Heart right ventricle (tissue), 16 donors: ENCODE measurements around the gene CCDC85B. TPM values are rescaled to one million over a fixed set of nuclear protein-coding genes. Genes with fewer than 3 reads are reported as not detected.

Source experiments
- ATAC-seq, 8 donors: fragments of 200-7000 bp; cut with Tn5 transposase; one replicate each; pipeline ENCODE4 v1.9.1; 2020; ENCODE audit warnings: mild to moderate bottlenecking in 8 of 8, moderate library complexity in 8 of 8, moderate number of reproducible peaks in 1 of 8
- DNase-seq, 2 donors: peaks; one replicate each; pipeline ENCODE4 v3.0.0-alpha.2; 2020
- H3K27ac ChIP-seq, 10 donors: fragments of 200-600 bp; sonication (generic) in 2 of 10; one replicate each; pipeline versions ENCODE4 v1.5.0 to v1.8.0; 2020 to 2022; ENCODE audit warnings: mild to moderate bottlenecking in 3 of 10
- H3K27me3 ChIP-seq, 7 donors: fragments of 200-600 bp; one replicate each; pipeline ENCODE4 v1.8.0; 2021 to 2022; ENCODE audit warnings: mild to moderate bottlenecking in 2 of 7
- H3K36me3 ChIP-seq, 9 donors: fragments of 200-600 bp; sonication (generic) in 1 of 9; one replicate each; pipeline versions ENCODE4 v1.5.0 to v1.8.0; 2020 to 2022; ENCODE audit warnings: mild to moderate bottlenecking in 2 of 9
- H3K4me1 ChIP-seq, 9 donors: fragments of 200-600 bp; sonication (generic) in 1 of 9; one replicate each; pipeline versions ENCODE4 v1.5.0 to v1.8.0; 2020 to 2022; ENCODE audit warnings: mild to moderate bottlenecking in 4 of 9
- H3K4me3 ChIP-seq, 10 donors: fragments of 200-600 bp; sonication (generic) in 2 of 10; one replicate each; pipeline versions ENCODE4 v1.5.0 to v1.8.0; 2020 to 2022; ENCODE audit warnings: mild to moderate bottlenecking in 7 of 10, moderate library complexity in 2 of 10
- H3K9me3 ChIP-seq, 11 donors: fragments of 200-600 bp in 10 of 11; sonication (generic) in 2 of 11; one replicate each; pipeline versions ENCODE4 v1.5.0 to v1.8.0; 2013 to 2022; ENCODE audit warnings: mild to moderate bottlenecking in 2 of 11, control low read depth in 1 of 11, moderate library complexity in 1 of 11
- WGBS, 2 donors: extraction: QIAGEN DNeasy Blood & Tissue Kit; methylation state at CpG; one replicate each; pipeline ENCODE4 v1.1.7; 2013; ENCODE audit warnings: inconsistent platforms in 1 of 2; 5-methylcytosine and 5-hydroxymethylcytosine counted together
- intact Hi-C, 10 donors: fragments of 100-400 bp; cut with DNase I; formaldehyde crosslinking; loops; one replicate each; pipeline versions ENCODE4 v1.11.1 to v1.14.2; 2022
- polyA plus RNA-seq, 2 donors: library from polyadenylated mRNA; stranded (reverse); fragments of 200-250 nt; gene quantifications; one replicate each; pipeline ENCODE4 v1.2.3, GENCODE V29; 2013
- total RNA-seq, 10 donors: library from RNA; stranded (reverse); fragmentation: NEBNext Ultra II Directional in 3 of 10; extraction: Animal tissue kit (Norgen Biotek cat#: 25700) in 3 of 10; gene quantifications; one replicate each; pipeline versions ENCODE4 v1.2.1 to v1.2.4, GENCODE V29; 2021 to 2023
- TF ChIP-seq, protein P1 (sequence below), 9 donors: fragments of 200-600 bp; sonication (generic) in 2 of 9; IDR thresholded peaks; one replicate each; pipeline versions ENCODE4 v1.5.0 to v1.8.0; 2021 to 2022; ENCODE audit warnings: antibody characterized with exemption in 9 of 9, mild to moderate bottlenecking in 5 of 9, moderate library complexity in 1 of 9
- donor health status: Arrhythmogenic right ventricular cardiomyopathy.
- donor health status: ischemic (EF 13 %, LVEDD 7.1; RV severe dilation, severe dysfunction).
- donor health status: healthy with polysubstance abuse.
- donor health status: DM: no; HTN: yes; CAD: no.
- donor health status: DM: no; HTN: no; CAD: no.
- donor health status: ischemic (EF 25% LVEDD 6.9; RV normal size, moderate dysfunction).
- donor health status: ischemic (EF 25% LVEDD 5.7; RV mildly dilated, moderate dysfunction).
- donor health status: healthy.
- donor health status: DM: yes; HTN: yes; CAD: no.
- donor health status: Ischemic cardiomyopathy.
- donor health status: ischemic (EF 35%, LVEDD 5.7; RV mildly dilated, moderate dysfunction).
- donor health status: nonischemic (EF 11% LVEDD 7.7; RV severe dilation, severe dysfunction).
- donor health status: DM: yes; HTN: yes; CAD: no.
- donor health status: PGD.
- donor health status: ischemic (EF 29% LVEDD 5.4; RV normal size, mild dysfunction).
- donor health status: nonischemic (EF 23%, LVEDD 6.1; RV moderate dilation, normal function).

CCDC85B gene
- total and polyA plus RNA-seq, 12 donors = 22.1 to 69.4 (median 35.4) TPM

DNA sequence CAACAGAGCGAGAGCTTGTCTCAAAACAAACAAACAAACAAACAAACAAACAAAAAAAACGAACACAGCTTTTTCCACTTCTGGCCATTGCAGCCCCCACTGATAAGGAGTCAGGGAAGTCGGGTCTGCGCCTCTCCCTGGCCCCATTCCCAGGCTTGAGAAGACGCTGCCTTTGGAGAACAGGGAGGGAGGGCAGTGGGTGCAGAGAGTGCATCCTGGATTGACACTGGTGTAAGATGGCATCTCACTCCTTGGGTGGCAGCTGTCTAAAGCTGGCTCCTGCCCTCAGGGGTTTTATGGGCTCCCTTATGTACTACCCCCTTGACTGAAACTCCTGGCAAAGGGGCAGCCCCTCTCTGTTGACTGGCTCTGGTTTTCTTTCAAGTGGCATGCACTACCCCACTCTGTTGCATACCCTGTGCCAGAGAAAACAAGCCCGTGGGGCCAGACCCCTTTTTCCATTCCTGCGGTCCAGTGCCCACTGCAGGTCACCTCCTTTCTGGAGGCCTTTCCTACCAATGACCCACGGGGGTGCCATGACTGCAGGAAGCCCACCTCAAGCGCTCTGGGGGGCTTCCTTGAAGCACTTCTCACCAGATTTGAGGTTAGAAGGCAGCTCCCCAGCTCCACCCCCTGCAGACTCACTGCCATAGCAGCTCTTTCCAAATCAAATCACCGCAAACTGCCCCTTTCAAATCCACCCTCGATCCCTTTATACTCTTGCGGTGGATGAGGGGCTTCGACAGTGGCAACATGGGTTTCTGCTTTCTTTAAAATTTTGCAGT lies 41.5 kb downstream of the CCDC85B start:
- TF ChIP-seq, protein P1, sequence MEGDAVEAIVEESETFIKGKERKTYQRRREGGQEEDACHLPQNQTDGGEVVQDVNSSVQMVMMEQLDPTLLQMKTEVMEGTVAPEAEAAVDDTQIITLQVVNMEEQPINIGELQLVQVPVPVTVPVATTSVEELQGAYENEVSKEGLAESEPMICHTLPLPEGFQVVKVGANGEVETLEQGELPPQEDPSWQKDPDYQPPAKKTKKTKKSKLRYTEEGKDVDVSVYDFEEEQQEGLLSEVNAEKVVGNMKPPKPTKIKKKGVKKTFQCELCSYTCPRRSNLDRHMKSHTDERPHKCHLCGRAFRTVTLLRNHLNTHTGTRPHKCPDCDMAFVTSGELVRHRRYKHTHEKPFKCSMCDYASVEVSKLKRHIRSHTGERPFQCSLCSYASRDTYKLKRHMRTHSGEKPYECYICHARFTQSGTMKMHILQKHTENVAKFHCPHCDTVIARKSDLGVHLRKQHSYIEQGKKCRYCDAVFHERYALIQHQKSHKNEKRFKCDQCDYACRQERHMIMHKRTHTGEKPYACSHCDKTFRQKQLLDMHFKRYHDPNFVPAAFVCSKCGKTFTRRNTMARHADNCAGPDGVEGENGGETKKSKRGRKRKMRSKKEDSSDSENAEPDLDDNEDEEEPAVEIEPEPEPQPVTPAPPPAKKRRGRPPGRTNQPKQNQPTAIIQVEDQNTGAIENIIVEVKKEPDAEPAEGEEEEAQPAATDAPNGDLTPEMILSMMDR (IDR thresholded peaks at IDR 0.05) = no peak
- peaks cover 0 to 16% (median 0%) of the 10 kb centered on the region in 9 donors for H3K4me1 ChIP-seq
- no peak overlapping the region for H3K4me3 ChIP-seq
- H3K27me3 ChIP-seq = peaks cover 0 to 11% (median 3%) of the 10 kb centered on the region in 7 donors
- ATAC-seq = no peak
- H3K27ac ChIP-seq = no peak overlapping the region
- 47 to 52% methylated on average over 13 of the region's 13 CpGs for WGBS, 2 donors
- no peaks in the 10 kb centered on the region for H3K9me3 ChIP-seq
- H3K36me3 ChIP-seq = no peaks in the 10 kb centered on the region
- intact Hi-C loops = no loop called here
- no peak for DNase-seq

DNA sequence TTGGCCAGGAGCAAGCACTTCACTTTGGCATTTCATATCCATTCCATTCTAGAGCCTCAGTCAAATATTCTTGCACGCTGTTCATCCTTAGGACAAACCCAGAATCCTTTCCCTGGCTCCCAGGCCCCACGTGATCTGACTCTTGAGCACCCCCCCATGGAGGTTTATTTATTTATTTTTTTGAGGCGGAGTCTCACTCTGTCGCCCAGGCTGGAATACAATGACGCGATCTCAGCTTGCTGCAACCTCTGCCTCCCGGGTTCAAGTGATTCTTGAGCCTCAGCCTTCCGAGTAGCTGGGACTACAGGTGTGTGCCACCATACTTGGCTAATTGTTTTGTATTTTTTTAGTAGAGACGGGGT lies 42.1 kb downstream of the CCDC85B start:
- Histone ChIP-seq H3K27me3 (peaks cover 0 to 15% (median 3%) of the 10 kb centered on the region in 7 donors), H3K4me1 (peaks cover 0 to 11% (median 0%) of the 10 kb centered on the region in 9 donors), H3K4me3 (no peak overlapping the region), H3K36me3 (no peaks in the 10 kb centered on the region), H3K27ac (no peak overlapping the region), H3K9me3 (no peaks in the 10 kb centered on the region)
- TF ChIP-seq, protein P1 (IDR thresholded peaks at IDR 0.05) = peak in 2 of 9 donors; percentile 11 to 14
- DNase-seq (no peak), ATAC-seq (no peak)
- intact Hi-C loops = no loop called here
- WGBS, 2 donors = 29 to 35% methylated on average over 9 of the region's 9 CpGs

DNA sequence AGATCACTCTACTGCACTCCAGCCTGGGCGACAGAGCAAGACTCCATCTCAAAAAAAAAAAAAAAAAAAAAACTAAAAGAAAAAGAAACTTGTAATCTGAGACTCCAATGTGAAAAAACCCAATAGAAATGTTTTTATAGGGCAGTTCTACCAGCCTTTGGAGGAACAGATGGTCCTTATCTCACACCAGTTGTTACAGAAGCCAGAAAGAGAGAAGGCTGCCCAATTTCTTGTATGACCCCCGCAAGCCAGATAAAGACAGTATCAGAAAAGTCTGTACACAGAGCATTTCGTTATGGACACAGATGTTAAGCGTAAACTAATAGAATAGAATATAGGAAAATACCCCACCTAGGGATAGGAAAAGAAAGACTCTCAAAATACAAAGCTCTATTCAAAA lies 43.5 kb downstream of the CCDC85B start:
- ATAC-seq = no peak
- H3K36me3 ChIP-seq = no peaks in the 10 kb centered on the region
- H3K4me3 ChIP-seq = no peak overlapping the region
- TF ChIP-seq, protein P1 (IDR thresholded peaks at IDR 0.05) = no peak
- intact Hi-C loops = no loop called here
- peaks cover 0 to 20% (median 3%) of the 10 kb centered on the region in 7 donors for H3K27me3 ChIP-seq
- H3K4me1 ChIP-seq = no peaks in the 10 kb centered on the region
- no peak for DNase-seq
- WGBS, 2 donors = 48 to 54% methylated on average over 4 of the region's 4 CpGs
- no peak overlapping the region for H3K27ac ChIP-seq
- no peaks in the 10 kb centered on the region for H3K9me3 ChIP-seq

DNA sequence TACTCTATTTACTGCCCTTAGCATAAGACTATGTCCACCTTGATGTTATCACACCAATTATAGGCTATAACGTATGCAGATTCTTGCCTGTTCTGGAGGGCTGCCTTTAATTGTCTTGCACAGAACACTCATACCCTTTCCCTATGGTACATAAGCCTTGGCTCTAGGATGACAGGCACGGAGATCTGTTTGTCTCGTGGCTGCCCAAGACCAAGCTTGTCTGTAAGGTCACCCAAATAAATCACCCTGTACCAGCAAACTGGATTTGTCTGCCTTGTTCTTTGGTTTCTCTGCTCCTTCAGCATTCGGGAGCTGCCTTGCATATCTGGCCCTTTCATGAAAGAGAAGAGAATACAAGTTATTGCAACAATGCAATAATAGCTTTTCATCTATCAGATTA lies 47.3 kb downstream of the CCDC85B start:
- 50 to 64% methylated on average over 4 of the region's 4 CpGs for WGBS, 2 donors
- TF ChIP-seq, protein P1 (IDR thresholded peaks at IDR 0.05) = no peak
- Histone ChIP-seq H3K4me1 (peaks cover 0 to 15% (median 0%) of the 10 kb centered on the region in 9 donors), H3K36me3 (no peaks in the 10 kb centered on the region), H3K27ac (no peak overlapping the region), H3K9me3 (no peaks in the 10 kb centered on the region), H3K27me3 (peaks cover 0 to 26% (median 6%) of the 10 kb centered on the region in 7 donors), H3K4me3 (no peak overlapping the region)
- intact Hi-C loops = no loop called here
- DNase-seq (no peak), ATAC-seq (no peak)

Other genes starting within 250 kb of the CCDC85B start
- gene RELA, start 227.8 kb upstream of the CCDC85B start, total RNA-seq = 10 to 100 TPM; 30.7 to 55.2 (median 40.0) TPM
- gene RELA, start 227.8 kb upstream of the CCDC85B start, polyA plus RNA-seq = 10 to 100 TPM; 28.9 to 38.3 TPM
- gene KAT5, start 178.4 kb upstream of the CCDC85B start, total RNA-seq = 10 to 100 TPM; 40.9 to 53.6 (median 44.0) TPM
- gene KAT5, start 178.4 kb upstream of the CCDC85B start, polyA plus RNA-seq = 10 to 100 TPM; 54.9 to 62.8 TPM
- gene RNASEH2C, start 169.9 kb upstream of the CCDC85B start, total RNA-seq = 10 to 100 TPM; 34.1 to 75.6 (median 43.5) TPM
- 100 to 1,000 TPM in 1 of 2 donors, 10 to 100 TPM in 1; 60.3 to 123 TPM for gene RNASEH2C, start 169.9 kb upstream of the CCDC85B start, polyA plus RNA-seq
- gene AP5B1, start 109.7 kb upstream of the CCDC85B start, total RNA-seq = 10 to 100 TPM in 1 of 10 donors, 1 to 10 TPM in 9; 6.1 to 12.8 (median 7.4) TPM
- 1 to 10 TPM; 5.0 to 5.1 TPM for gene AP5B1, start 109.7 kb upstream of the CCDC85B start, polyA plus RNA-seq
- not detected for gene OVOL1, start 103.6 kb upstream of the CCDC85B start, total RNA-seq
- gene OVOL1, start 103.6 kb upstream of the CCDC85B start, polyA plus RNA-seq = not detected
- under 1 TPM in 5 of 10 donors, not detected in 5; 0.13 to 0.32 (median 0.21) TPM for gene SNX32, start 56.7 kb upstream of the CCDC85B start, total RNA-seq
- gene SNX32, start 56.7 kb upstream of the CCDC85B start, polyA plus RNA-seq = under 1 TPM; 0.51 to 0.58 TPM
- gene CFL1, start 32.5 kb upstream of the CCDC85B start, total RNA-seq = 100 to 1,000 TPM; 281 to 672 (median 320) TPM
- 100 to 1,000 TPM; 159 to 962 TPM for gene CFL1, start 32.5 kb upstream of the CCDC85B start, polyA plus RNA-seq
- gene MUS81, start 30.2 kb upstream of the CCDC85B start, total RNA-seq = 10 to 100 TPM; 20.3 to 38.8 (median 27.0) TPM
- 100 to 1,000 TPM in 1 of 2 donors, 10 to 100 TPM in 1; 54.4 to 111 TPM for gene MUS81, start 30.2 kb upstream of the CCDC85B start, polyA plus RNA-seq
- gene EFEMP2, start 17.9 kb upstream of the CCDC85B start, total RNA-seq = 100 to 1,000 TPM in 3 of 10 donors, 10 to 100 TPM in 7; 79.4 to 112 (median 89.6) TPM
- gene EFEMP2, start 17.9 kb upstream of the CCDC85B start, polyA plus RNA-seq = 100 to 1,000 TPM in 1 of 2 donors, 10 to 100 TPM in 1; 54.8 to 133 TPM
- gene CTSW, start 10.8 kb upstream of the CCDC85B start, total RNA-seq = 1 to 10 TPM in 2 of 10 donors, under 1 TPM in 7, not detected in 1; 0.20 to 7.9 (median 0.55) TPM
- gene CTSW, start 10.8 kb upstream of the CCDC85B start, polyA plus RNA-seq = under 1 TPM; 0.17 to 0.88 TPM
- 10 to 100 TPM; 46.3 to 63.2 (median 49.9) TPM for gene FIBP, start 2.2 kb upstream of the CCDC85B start, total RNA-seq
- 10 to 100 TPM; 44.0 to 88.4 TPM for gene FIBP, start 2.2 kb upstream of the CCDC85B start, polyA plus RNA-seq
- 1 to 10 TPM in 6 of 10 donors, under 1 TPM in 2, not detected in 2; 0.31 to 8.1 (median 2.6) TPM for gene FOSL1, start 9.7 kb downstream of the CCDC85B start, total RNA-seq
- 10 to 100 TPM in 1 of 2 donors, 1 to 10 TPM in 1; 2.0 to 32.8 TPM for gene FOSL1, start 9.7 kb downstream of the CCDC85B start, polyA plus RNA-seq
- 10 to 100 TPM; 35.7 to 49.2 (median 40.9) TPM for gene C11orf68, start 28.4 kb downstream of the CCDC85B start, total RNA-seq
- 10 to 100 TPM; 38.2 to 44.7 TPM for gene C11orf68, start 28.4 kb downstream of the CCDC85B start, polyA plus RNA-seq
- gene DRAP1, start 28.8 kb downstream of the CCDC85B start, total RNA-seq = 100 to 1,000 TPM in 3 of 10 donors, 10 to 100 TPM in 7; 69.4 to 115 (median 93.8) TPM
- gene DRAP1, start 28.8 kb downstream of the CCDC85B start, polyA plus RNA-seq = 100 to 1,000 TPM; 177 to 210 TPM
- not detected for gene TSGA10IP, start 54.8 kb downstream of the CCDC85B start, total RNA-seq
- gene TSGA10IP, start 54.8 kb downstream of the CCDC85B start, polyA plus RNA-seq = under 1 TPM in 1 of 2 donors, not detected in 1; 0.01 TPM
- 10 to 100 TPM; 26.2 to 40.1 (median 32.5) TPM for gene SART1, start 71.1 kb downstream of the CCDC85B start, total RNA-seq
- gene SART1, start 71.1 kb downstream of the CCDC85B start, polyA plus RNA-seq = 100 to 1,000 TPM in 1 of 2 donors, 10 to 100 TPM in 1; 52.0 to 160 TPM
- gene EIF1AD, start 111.5 kb downstream of the CCDC85B start, total RNA-seq = 10 to 100 TPM; 15.1 to 25.3 (median 19.7) TPM
- gene EIF1AD, start 111.5 kb downstream of the CCDC85B start, polyA plus RNA-seq = 10 to 100 TPM; 18.3 to 30.0 TPM
- 100 to 1,000 TPM; 196 to 224 (median 212) TPM for gene BANF1, start 111.8 kb downstream of the CCDC85B start, total RNA-seq
- 100 to 1,000 TPM; 234 to 381 TPM for gene BANF1, start 111.8 kb downstream of the CCDC85B start, polyA plus RNA-seq
- under 1 TPM in 3 of 10 donors, not detected in 7; 0.35 to 0.69 (median 0.43) TPM for gene CST6, start 121.3 kb downstream of the CCDC85B start, total RNA-seq
- gene CST6, start 121.3 kb downstream of the CCDC85B start, polyA plus RNA-seq = 1 to 10 TPM in 1 of 2 donors, under 1 TPM in 1; 0.44 to 2.6 TPM
- 1 to 10 TPM in 1 of 10 donors, not detected in 9; 1.1 TPM for gene CATSPER1, start 135.8 kb downstream of the CCDC85B start, total RNA-seq
- gene CATSPER1, start 135.8 kb downstream of the CCDC85B start, polyA plus RNA-seq = under 1 TPM in 1 of 2 donors, not detected in 1; 0.17 TPM
- gene GAL3ST3, start 158.5 kb downstream of the CCDC85B start, total RNA-seq = 1 to 10 TPM; 1.9 to 4.6 (median 2.5) TPM
- 1 to 10 TPM in 1 of 2 donors, under 1 TPM in 1; 0.07 to 1.0 TPM for gene GAL3ST3, start 158.5 kb downstream of the CCDC85B start, polyA plus RNA-seq
- 10 to 100 TPM; 62.0 to 89.8 (median 72.7) TPM for gene SF3B2, start 161.7 kb downstream of the CCDC85B start, total RNA-seq
- 10 to 100 TPM; 46.5 to 94.9 TPM for gene SF3B2, start 161.7 kb downstream of the CCDC85B start, polyA plus RNA-seq
- 100 to 1,000 TPM in 4 of 10 donors, 10 to 100 TPM in 6; 50.0 to 121 (median 81.9) TPM for gene PACS1, start 179.6 kb downstream of the CCDC85B start, total RNA-seq
- 10 to 100 TPM; 24.1 to 28.2 TPM for gene PACS1, start 179.6 kb downstream of the CCDC85B start, polyA plus RNA-seq